A549 (cell line): ENCODE data around the gene ATP6V0E1.

ENCODE experiments used
- CTCF ChIP-seq: fragments of >200 bp; sonication (Bioruptor Twin); formaldehyde crosslinking; IDR thresholded peaks from 3 replicates; pipeline ENCODE4 v1.5.1; 2016
- EP300 ChIP-seq, 2 experiments: fragments of >200 bp; sonication (Bioruptor Twin); formaldehyde crosslinking; IDR thresholded peaks; 2 replicates in 1 of 2; 3 replicates in 1 of 2; pipeline ENCODE4 v1.6.1; 2016 to 2017
- JUN ChIP-seq, 2 experiments: fragments of >200 bp; sonication (Bioruptor Twin); formaldehyde crosslinking; IDR thresholded peaks; 2 replicates in 1 of 2; 3 replicates in 1 of 2; pipeline ENCODE4 v1.6.1; 2016 to 2017
- KDM5A ChIP-seq: fragments of 200-600 bp; sonication (generic); IDR thresholded peaks from 2 replicates; pipeline ENCODE4 v1.6.1; 2016; ENCODE audit warnings: antibody characterized with exemption, mild to moderate bottlenecking
- RARB ChIP-seq: fragments of 250-450 bp; sonication (Bioruptor Pico); IDR thresholded peaks from 2 replicates; pipeline ENCODE4 v1.8.0; 2021; ENCODE audit warnings: mild to moderate bottlenecking, moderate library complexity
- REST ChIP-seq: fragments of 200-600 bp; sonication (generic); IDR thresholded peaks from 2 replicates; pipeline ENCODE4 v1.6.1; 2016; ENCODE audit warnings: antibody characterized with exemption, mild to moderate bottlenecking, moderate library complexity

GRCh38 chr5:172971482-172971881 lies 12.1 kb upstream of the ATP6V0E1 start:
- TF ChIP-seq JUN (IDR thresholded peaks at IDR 0.05): no peak
- TF ChIP-seq REST: no peak
- no peak for TF ChIP-seq CTCF
- TF ChIP-seq KDM5A: no peak
- TF ChIP-seq RARB (CRISPR knock-in tag): no peak
- TF ChIP-seq EP300 (IDR thresholded peaks at IDR 0.05): no peak
